Activated CD8-positive, alpha-beta T cell treated with anti-CD3 and anti-CD28 coated beads for 36 hours (primary cell): ENCODE measurements around the gene PRKG1. TPM values are rescaled to one million over a fixed set of nuclear protein-coding genes. Genes with fewer than 3 reads are reported as not detected.

Experiments
- ATAC-seq: fragments of 200-7000 bp; cut with Tn5 transposase; one replicate; pipeline ENCODE4 v1.10.0; 2021; ENCODE audit warnings: mild to moderate bottlenecking, moderate library complexity
- CTCF ChIA-PET: fragments of 350-600 bp; sonication (Branson Sonifier 250); formaldehyde crosslinking; loops from one replicate; lab custom pipeline; 2021; ENCODE audit warnings: antibody characterized with exemption; lab: Charles Lee
- POLR2A ChIA-PET: fragments of 350-600 bp; sonication (Branson Sonifier 250); formaldehyde crosslinking; loops from one replicate; lab custom pipeline; 2021; ENCODE audit warnings: antibody characterized with exemption; lab: Charles Lee
- DNase-seq: peaks from one replicate; pipeline ENCODE4 v3.0.0-alpha.2; 2020
- H3K27ac Mint-ChIP-seq: one replicate; pipeline ENCODE4 v1.8.0; 2021; ENCODE audit warnings: mild to moderate bottlenecking, mixed read lengths
- H3K27me3 Mint-ChIP-seq: one replicate; pipeline ENCODE4 v1.8.0; 2021; ENCODE audit warnings: mixed read lengths
- H3K36me3 Mint-ChIP-seq: one replicate; pipeline ENCODE4 v1.8.0; 2021; ENCODE audit warnings: low read depth, mixed read lengths
- H3K4me1 Mint-ChIP-seq: one replicate; pipeline ENCODE4 v1.8.0; 2021; ENCODE audit warnings: low read depth, mixed read lengths
- H3K4me3 Mint-ChIP-seq: one replicate; pipeline ENCODE4 v1.8.0; 2021; ENCODE audit warnings: mild to moderate bottlenecking, moderate library complexity, mixed read lengths
- H3K9me3 Mint-ChIP-seq: one replicate; pipeline ENCODE4 v1.8.0; 2021; ENCODE audit warnings: mixed read lengths
- intact Hi-C: fragments of 100-400 bp; cut with micrococcal nuclease; formaldehyde crosslinking; loops from one replicate; pipeline ENCODE4 v1.10.0; 2022
- total RNA-seq, 2 experiments: library from RNA; stranded (reverse); gene quantifications; one replicate each; pipeline ENCODE4 v1.2.3, GENCODE V29; 2021
- TF ChIP-seq, protein P1 (sequence below): fragments of 200-600 bp; IDR thresholded peaks from one replicate; pipeline ENCODE4 v1.8.0; 2022; ENCODE audit warnings: antibody characterized with exemption, mild to moderate bottlenecking

Gene PRKG1
- total RNA-seq, 2 experiments from 2014 or later, result not detected

DNA sequence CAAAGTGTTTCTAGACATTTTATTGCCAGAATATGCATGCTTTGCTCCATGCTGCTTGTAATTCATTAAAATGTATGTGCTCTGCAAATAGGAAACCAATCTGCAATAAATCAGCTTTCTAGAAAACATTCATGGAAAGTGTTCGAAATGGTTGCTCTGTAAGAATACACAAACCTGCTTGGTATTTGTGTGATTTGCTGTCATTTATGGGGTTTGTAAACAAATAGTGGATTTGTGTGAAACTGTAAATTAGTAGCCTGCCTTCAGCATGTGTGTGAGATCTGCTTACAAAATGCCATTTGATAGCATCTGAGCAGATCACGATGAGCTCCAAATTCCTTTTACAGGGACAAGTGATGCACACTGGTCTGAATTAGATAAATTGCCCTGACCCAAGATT is 844.2 kb downstream of the PRKG1 start:
- TF ChIP-seq, protein P1, sequence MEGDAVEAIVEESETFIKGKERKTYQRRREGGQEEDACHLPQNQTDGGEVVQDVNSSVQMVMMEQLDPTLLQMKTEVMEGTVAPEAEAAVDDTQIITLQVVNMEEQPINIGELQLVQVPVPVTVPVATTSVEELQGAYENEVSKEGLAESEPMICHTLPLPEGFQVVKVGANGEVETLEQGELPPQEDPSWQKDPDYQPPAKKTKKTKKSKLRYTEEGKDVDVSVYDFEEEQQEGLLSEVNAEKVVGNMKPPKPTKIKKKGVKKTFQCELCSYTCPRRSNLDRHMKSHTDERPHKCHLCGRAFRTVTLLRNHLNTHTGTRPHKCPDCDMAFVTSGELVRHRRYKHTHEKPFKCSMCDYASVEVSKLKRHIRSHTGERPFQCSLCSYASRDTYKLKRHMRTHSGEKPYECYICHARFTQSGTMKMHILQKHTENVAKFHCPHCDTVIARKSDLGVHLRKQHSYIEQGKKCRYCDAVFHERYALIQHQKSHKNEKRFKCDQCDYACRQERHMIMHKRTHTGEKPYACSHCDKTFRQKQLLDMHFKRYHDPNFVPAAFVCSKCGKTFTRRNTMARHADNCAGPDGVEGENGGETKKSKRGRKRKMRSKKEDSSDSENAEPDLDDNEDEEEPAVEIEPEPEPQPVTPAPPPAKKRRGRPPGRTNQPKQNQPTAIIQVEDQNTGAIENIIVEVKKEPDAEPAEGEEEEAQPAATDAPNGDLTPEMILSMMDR, result no peak
- ChIA-PET POLR2A (no interaction called here), CTCF (interaction anchor here (1.0 kb wide), 1 partner anchor 9 kb away, joined by 3 read pairs; no protein-coding TSS in a partner anchor)
- H3K36me3 Mint-ChIP-seq, result no peaks in the 10 kb centered on the region
- intact Hi-C loops, result no loop called here
- peaks cover 2% of the 10 kb centered on the region for H3K27me3 Mint-ChIP-seq
- no peak for ATAC-seq
- H3K4me3 Mint-ChIP-seq, result no peak overlapping the region
- no peaks in the 10 kb centered on the region for H3K4me1 Mint-ChIP-seq
- H3K9me3 Mint-ChIP-seq, result no peaks in the 10 kb centered on the region
- no peak overlapping the region for H3K27ac Mint-ChIP-seq
- DNase-seq, result no peak

DNA sequence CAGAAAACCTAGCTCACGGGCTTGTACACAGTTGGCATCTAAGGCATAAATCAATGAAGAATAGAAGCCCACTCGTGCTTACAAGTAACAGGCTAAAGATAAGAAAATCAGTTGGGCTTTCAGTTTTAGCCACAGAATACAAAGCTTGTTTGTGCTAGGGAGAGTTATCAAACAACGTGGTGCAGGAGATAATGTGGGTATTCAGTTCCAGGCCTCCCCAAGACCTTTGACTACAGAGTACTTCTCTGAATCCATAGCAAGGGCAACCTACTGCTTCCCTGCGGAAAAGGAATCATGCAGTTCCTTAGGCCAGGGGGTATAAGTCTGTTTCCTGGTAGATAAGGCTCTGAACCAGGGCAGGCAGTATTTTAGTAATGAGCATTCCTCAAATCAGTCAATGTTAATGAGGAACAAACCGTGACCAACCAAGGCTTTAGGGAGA is 844.6 kb downstream of the PRKG1 start:
- DNase-seq (no peak), ATAC-seq (no peak)
- Mint-ChIP-seq H3K9me3 (no peaks in the 10 kb centered on the region), H3K4me1 (no peaks in the 10 kb centered on the region), H3K27ac (no peak overlapping the region), H3K36me3 (no peaks in the 10 kb centered on the region), H3K27me3 (peaks cover 2% of the 10 kb centered on the region), H3K4me3 (no peak overlapping the region)
- intact Hi-C loops, result no loop called here
- CTCF ChIA-PET, result no interaction called here
- POLR2A ChIA-PET, result no interaction called here
- TF ChIP-seq, protein P1, result no peak

DNA sequence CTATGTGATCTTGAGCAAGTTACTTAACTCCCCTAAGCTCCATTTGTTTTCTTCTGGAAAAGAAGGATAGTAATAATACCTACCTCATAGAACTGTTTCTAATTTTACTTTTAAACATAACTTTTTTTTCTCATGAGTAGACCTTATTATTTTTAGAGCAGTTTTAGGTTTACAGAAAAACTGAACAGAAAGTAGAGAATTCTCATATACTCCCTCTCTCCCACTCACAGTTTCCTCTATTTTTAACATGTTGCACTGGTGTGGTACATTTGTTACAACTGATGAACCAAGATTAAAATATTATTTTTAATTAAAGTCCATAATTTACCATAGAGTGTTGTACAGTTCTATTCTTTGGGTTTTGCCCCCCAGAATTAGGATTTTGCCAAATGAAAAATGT is 846.4 kb downstream of the PRKG1 start:
- DNase-seq, result no peak
- no peaks in the 10 kb centered on the region for H3K36me3 Mint-ChIP-seq
- no peak overlapping the region for H3K27ac Mint-ChIP-seq
- TF ChIP-seq, protein P1, result no peak
- no peak for ATAC-seq
- H3K4me3 Mint-ChIP-seq, result no peak overlapping the region
- intact Hi-C loops, result no loop called here
- no peaks in the 10 kb centered on the region for H3K9me3 Mint-ChIP-seq
- no peaks in the 10 kb centered on the region for H3K27me3 Mint-ChIP-seq
- H3K4me1 Mint-ChIP-seq, result no peaks in the 10 kb centered on the region
- POLR2A ChIA-PET, result no interaction called here
- CTCF ChIA-PET, result no interaction called here

DNA sequence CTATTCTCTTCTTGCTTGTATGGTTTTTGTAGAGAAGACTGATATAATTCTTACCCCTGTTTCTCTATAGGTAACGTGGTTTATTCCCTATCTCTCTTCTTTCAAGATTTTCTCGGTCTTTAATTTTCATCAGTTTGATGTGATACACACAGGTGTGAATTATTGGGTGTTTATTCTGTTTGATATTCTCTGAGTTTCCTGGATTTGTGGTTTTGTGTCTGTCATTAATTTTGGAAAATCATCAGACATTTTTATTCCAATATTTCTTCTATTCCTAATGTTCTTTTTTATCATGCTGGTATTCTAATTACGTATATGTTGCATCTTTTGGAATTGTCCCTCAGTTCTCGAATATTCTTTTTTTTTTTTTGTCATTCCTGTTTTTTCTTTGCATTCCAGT is 850.1 kb downstream of the PRKG1 start:
- H3K36me3 Mint-ChIP-seq, result no peaks in the 10 kb centered on the region
- CTCF ChIA-PET, result no interaction called here
- H3K27ac Mint-ChIP-seq, result no peak overlapping the region
- POLR2A ChIA-PET, result no interaction called here
- H3K27me3 Mint-ChIP-seq, result no peaks in the 10 kb centered on the region
- TF ChIP-seq, protein P1, result no peak
- intact Hi-C loops, result no loop called here
- no peak for DNase-seq
- H3K4me1 Mint-ChIP-seq, result no peaks in the 10 kb centered on the region
- H3K9me3 Mint-ChIP-seq, result no peaks in the 10 kb centered on the region
- H3K4me3 Mint-ChIP-seq, result no peak overlapping the region
- no peak for ATAC-seq

DNA sequence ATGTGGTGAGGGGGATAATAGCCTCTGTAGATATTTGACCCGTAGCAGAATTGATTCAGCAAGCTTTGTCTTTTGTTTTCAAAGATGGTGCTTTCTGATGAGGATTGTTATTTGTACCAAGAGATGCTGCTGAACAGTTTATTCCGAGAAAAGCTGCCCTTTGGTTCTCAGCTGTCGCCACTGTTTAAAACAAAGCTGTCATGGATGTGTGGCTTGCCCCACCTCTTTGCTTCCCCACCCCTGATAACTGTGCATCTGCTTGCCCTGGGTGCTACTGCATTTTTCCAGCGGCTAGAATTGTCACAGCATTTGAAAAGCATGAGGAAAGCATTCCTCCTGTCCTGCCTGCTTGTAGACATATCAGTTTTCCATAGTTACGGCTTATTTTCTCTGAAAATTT is 852.0 kb downstream of the PRKG1 start:
- intact Hi-C loops, result no loop called here
- Mint-ChIP-seq H3K4me3 (no peak overlapping the region), H3K36me3 (no peaks in the 10 kb centered on the region), H3K9me3 (no peaks in the 10 kb centered on the region), H3K4me1 (no peaks in the 10 kb centered on the region), H3K27me3 (no peaks in the 10 kb centered on the region), H3K27ac (no peak overlapping the region)
- ChIA-PET CTCF (no interaction called here), POLR2A (no interaction called here)
- no peak for ATAC-seq
- TF ChIP-seq, protein P1, result no peak
- no peak for DNase-seq
